Measurements from ENCODE around the gene LUM. TPM values are rescaled to one million over a fixed set of nuclear protein-coding genes. Genes with fewer than 3 reads are reported as not detected.

LUM gene
- total and polyA plus RNA-seq, 7 donors = 2.7 to 35.7 (median 8.3) TPM

- Histone ChIP-seq H3K4me3 (no peak overlapping the region), H3K4me1 (no peaks in the 10 kb centered on the region), H3K27me3 (ENCODE audit: insufficient read depth in 3 of 3, low read length in 2 of 3) (no peaks in the 10 kb centered on the region), H3K9me3 (no peaks in the 10 kb centered on the region), H3K27ac (no peak overlapping the region), H3K36me3 (ENCODE audit: insufficient read depth in 1 of 2, low read depth in 1 of 2) (no peaks in the 10 kb centered on the region)
- no peak for ATAC-seq
- no peak for DNase-seq
- TF ChIP-seq, protein P1, sequence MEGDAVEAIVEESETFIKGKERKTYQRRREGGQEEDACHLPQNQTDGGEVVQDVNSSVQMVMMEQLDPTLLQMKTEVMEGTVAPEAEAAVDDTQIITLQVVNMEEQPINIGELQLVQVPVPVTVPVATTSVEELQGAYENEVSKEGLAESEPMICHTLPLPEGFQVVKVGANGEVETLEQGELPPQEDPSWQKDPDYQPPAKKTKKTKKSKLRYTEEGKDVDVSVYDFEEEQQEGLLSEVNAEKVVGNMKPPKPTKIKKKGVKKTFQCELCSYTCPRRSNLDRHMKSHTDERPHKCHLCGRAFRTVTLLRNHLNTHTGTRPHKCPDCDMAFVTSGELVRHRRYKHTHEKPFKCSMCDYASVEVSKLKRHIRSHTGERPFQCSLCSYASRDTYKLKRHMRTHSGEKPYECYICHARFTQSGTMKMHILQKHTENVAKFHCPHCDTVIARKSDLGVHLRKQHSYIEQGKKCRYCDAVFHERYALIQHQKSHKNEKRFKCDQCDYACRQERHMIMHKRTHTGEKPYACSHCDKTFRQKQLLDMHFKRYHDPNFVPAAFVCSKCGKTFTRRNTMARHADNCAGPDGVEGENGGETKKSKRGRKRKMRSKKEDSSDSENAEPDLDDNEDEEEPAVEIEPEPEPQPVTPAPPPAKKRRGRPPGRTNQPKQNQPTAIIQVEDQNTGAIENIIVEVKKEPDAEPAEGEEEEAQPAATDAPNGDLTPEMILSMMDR (IDR thresholded peaks at IDR 0.05) = no peak
- WGBS, 3 donors = 92 to 96% (median 94%) methylated on average over 3 of the region's 3 CpGs
- intact Hi-C loops (cut with DNase I) = no loop called here
Measured at GRCh38 chr12:91127751-91128150, 16.5 kb upstream of the LUM start.

GRCh38 chr12:91127306-91127705 is 16.0 kb upstream of the LUM start:
- WGBS, 3 donors = 82 to 87% (median 85%) methylated on average over 2 of the region's 2 CpGs
- H3K4me3 ChIP-seq = no peak overlapping the region
- intact Hi-C loops (cut with DNase I) = no loop called here
- no peaks in the 10 kb centered on the region for H3K36me3 ChIP-seq (ENCODE audit: insufficient read depth in 1 of 2, low read depth in 1 of 2)
- H3K9me3 ChIP-seq = no peaks in the 10 kb centered on the region
- ATAC-seq (no peak), DNase-seq (no peak)
- no peak overlapping the region for H3K27ac ChIP-seq
- no peaks in the 10 kb centered on the region for H3K4me1 ChIP-seq
- H3K27me3 ChIP-seq (ENCODE audit: insufficient read depth in 3 of 3, low read length in 2 of 3) = no peaks in the 10 kb centered on the region
- TF ChIP-seq, protein P1 (IDR thresholded peaks at IDR 0.05) = no peak

DNA sequence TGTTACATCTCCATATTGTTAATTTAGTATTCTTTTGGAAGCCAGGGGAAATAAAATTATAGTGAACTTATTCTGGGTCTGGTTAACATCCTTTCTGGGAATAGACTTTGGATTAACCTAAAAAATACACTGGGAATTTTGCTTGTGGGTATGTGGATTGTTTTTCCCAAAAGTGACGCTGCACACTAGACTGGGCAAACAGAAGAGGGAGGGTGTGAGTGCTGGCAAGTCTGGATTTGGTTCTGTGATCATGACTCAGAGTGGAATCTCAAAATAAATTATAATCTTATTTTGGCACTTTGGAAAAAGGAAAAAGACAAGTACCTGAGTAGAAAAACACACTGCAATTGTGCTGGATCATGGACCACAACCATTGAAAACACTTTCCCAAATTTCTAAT is 15.2 kb upstream of the LUM start:
- H3K4me3 ChIP-seq = no peak overlapping the region
- no peaks in the 10 kb centered on the region for H3K9me3 ChIP-seq
- no peak overlapping the region for H3K27ac ChIP-seq
- ATAC-seq (no peak), DNase-seq (no peak)
- intact Hi-C loops (cut with DNase I) = no loop called here
- TF ChIP-seq, protein P1 (IDR thresholded peaks at IDR 0.05) = no peak
- H3K27me3 ChIP-seq (ENCODE audit: insufficient read depth in 3 of 3, low read length in 2 of 3) = no peaks in the 10 kb centered on the region
- 73 to 83% (median 76%) methylated on average over 1 of the region's 1 CpG for WGBS, 3 donors
- H3K36me3 ChIP-seq (ENCODE audit: insufficient read depth in 1 of 2, low read depth in 1 of 2) = no peaks in the 10 kb centered on the region
- H3K4me1 ChIP-seq = no peaks in the 10 kb centered on the region

DNA sequence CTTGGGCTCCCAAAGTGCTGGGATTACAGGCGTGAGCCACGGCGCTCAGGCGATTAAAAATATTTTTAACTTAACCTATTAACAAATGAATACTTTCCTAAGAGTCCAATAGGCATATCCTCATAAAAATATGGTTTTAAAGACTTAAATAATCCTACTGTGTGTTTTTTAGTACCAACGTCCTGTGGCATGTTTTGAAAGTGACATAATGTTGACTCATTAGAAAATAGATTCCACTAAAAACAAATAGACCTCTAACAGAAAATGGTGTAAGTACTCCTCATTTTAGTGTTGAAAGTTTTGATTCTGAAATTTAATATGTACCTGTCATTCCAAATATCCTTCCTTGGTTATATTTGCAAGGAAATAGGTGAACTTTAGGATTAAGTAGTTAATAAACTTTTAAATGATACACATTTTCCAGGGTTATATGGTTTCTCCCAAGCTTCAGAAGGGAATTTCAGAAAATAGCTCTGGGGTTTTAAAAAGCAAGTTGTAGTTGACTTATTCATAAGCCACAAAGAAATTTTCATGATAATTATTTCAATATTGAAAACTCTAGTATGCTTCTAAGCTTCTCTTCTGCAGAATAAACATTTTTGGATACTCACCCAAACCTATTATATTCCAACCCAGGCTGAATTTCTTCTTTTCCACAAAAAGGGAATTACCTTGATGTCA is 12.1 kb upstream of the LUM start:
- TF ChIP-seq, protein P1 (IDR thresholded peaks at IDR 0.05) = no peak
- Histone ChIP-seq H3K9me3 (no peaks in the 10 kb centered on the region), H3K27me3 (ENCODE audit: insufficient read depth in 3 of 3, low read length in 2 of 3) (no peaks in the 10 kb centered on the region), H3K4me1 (no peaks in the 10 kb centered on the region), H3K4me3 (no peak overlapping the region), H3K27ac (no peak overlapping the region), H3K36me3 (ENCODE audit: insufficient read depth in 1 of 2, low read depth in 1 of 2) (no peaks in the 10 kb centered on the region)
- ATAC-seq (no peak), DNase-seq (no peak)
- 89 to 91% (median 90%) methylated on average over 5 of the region's 5 CpGs for WGBS, 3 donors
- intact Hi-C loops (cut with DNase I) = no loop called here

DNA sequence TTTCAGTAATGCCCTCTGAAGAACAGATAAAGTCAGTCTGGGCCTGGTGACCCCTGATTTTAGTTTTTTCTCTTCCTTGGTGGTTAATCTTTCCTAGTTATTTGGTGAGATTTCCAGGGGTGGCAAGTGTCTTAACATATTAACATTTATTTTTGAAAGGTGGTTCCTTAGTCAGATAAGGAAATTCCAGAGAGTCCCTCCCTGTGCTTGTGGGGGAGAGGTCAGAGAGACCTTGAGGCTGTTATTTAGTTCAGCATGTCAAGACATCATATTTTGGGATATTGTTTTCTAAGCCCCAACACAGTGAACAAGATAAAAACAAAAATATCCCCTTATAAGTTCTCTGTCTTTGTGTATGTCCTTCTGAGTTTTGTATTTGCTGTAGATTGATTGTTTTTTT is 9.5 kb upstream of the LUM start:
- DNase-seq = no peak
- Histone ChIP-seq H3K27ac (no peak overlapping the region), H3K4me3 (no peak overlapping the region), H3K9me3 (no peaks in the 10 kb centered on the region), H3K4me1 (no peaks in the 10 kb centered on the region), H3K27me3 (ENCODE audit: insufficient read depth in 3 of 3, low read length in 2 of 3) (no peaks in the 10 kb centered on the region), H3K36me3 (ENCODE audit: insufficient read depth in 1 of 2, low read depth in 1 of 2) (no peaks in the 10 kb centered on the region)
- no peak for ATAC-seq
- intact Hi-C loops (cut with DNase I) = no loop called here
- TF ChIP-seq, protein P1 (IDR thresholded peaks at IDR 0.05) = no peak
